GM21390 (cell line): ENCODE results near the gene ZNF695.
"Not testable (repeated sequence)": the region's sequence is repeated elsewhere in the genome, so short reads cannot be mapped to it uniquely, and the experiment has no call there.

Experiments
- ATAC-seq: cut with Tn5 transposase; IDR thresholded peaks from one replicate; pipeline ENCODE4 v1.9.1; 2021; ENCODE audit not compliant: unreplicated experiment

The ZNF695 gene

DNA sequence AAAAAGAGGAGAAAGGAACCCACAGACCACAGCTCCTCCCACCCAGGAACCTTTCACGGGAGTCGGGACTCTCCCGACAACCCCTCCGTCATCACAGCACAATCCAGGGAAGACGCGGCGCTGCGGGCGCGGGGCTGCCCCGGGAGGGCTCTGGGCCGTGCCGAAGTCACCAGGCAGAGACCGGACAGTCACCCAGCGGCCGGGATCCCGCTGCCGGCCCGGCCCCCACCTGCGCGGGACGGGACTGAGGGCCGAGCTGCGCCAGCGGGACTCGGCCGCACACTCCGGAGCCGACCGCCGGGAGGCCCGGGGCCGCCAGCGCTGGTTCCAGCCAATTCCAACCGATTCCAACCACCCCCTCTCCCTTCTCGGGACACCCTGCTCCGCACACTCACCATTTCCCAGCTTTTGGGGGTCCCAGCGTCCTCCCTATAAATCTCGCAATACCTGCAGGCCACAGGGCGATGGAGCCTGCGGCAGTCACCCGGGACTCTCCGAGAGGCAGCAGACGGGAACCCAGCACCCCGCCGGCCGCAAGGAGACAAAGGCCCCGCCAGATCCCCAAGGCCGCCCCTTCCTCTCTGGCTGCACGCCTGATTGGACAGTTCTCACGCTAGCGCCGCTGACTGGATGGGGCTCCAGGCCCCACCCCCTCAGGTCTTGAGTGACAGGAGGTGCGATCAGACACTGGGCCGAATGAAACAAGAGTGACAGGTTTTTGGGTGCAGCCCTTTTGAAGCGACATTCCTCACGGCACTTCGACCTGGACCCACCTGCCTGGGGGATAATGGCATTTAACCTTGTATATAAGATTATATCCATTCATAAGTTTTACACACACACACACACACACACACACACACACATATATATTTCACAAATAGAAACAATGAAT, at the start of gene ZNF695:
Gene ZNF695, minus strand, starts transcription at position 547 of the 895 bp plus-strand sequence. Its CDS starts 149 bp downstream, at position 398.
- peak; percentile 100 for ATAC-seq

- no peak for ATAC-seq
These were observed 48.2 kb upstream of the ZNF695 start for GRCh38 chr1:247056071-247056470.

DNA sequence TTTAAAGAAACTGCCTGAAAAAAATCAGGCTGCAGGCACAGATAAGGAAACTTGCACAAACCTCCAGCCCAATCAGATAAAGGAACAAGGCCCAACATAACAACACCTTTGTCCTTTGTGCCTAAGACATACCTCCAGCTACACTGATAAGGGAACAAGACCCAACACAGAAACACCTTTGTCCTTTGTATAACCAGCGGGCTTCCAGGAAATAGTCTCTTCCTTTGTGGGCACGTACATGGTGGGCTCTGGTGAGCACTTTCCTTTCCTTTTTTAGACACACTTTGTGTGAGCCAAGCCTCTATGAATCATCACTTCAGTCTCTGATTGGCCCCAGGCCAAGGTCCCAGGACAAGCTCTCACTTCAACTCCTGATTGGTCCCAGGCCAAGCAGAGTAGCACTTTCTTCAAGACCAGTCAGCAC, 47.1 kb upstream of the ZNF695 start:
- no peak for ATAC-seq

DNA sequence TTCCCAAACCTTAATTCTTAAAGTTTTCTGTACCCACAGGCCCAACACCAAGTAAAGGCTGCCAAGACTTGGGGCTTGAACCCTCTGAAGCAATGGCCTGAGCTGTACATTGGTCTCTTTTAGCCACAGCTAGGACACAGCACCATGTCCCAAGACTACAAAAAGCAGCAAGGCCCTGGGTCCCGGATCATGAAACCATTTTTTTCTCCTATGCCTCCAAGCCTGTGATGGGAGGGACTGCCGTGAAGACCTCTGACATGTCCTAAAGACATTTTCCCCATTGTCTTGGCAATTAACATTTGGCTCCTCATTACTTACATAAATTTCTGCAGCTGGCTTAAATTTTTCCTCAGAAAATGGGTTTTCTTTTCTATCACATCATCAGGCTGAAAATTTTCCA, 39.8 kb upstream of the ZNF695 start:
- no peak for ATAC-seq

DNA sequence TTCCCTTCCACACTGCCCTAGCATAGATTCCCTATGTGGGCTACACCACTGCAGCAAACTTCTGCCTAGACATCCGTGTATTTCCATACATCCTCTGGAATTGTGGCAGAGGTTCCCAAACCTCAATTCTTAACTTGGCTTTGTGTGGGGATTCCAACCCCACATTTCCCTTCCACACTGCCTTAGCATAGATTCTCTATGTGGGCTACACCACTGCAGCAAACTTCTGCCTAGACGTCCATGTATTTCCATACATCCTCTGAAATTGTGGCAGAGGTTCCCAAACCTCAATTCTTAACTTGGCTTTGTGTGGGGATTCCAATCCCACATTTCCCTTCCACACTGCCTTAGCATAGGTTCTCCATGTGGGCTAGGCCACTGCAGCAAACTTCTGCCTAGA, 39.4 kb upstream of the ZNF695 start:
- ATAC-seq, result no peak

DNA sequence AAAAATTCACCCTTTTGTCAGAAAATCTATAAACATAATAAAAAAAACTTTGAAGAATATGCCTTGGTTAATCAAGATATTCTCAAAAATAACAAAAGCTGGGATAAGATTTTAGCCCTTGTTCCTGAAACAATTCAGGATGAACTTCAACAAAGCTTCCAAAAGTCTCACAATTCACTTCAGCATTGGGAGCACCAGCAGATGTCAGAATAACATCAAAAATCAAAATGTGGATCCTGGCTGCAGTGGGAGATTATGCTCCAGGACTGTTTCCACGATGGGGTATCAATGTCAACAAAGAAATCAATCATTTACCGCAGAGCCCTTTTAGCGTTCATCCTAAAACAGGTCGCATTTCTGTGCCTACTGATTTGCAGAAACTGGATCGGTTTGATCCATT, 35.5 kb upstream of the ZNF695 start:
- no peak for ATAC-seq

DNA sequence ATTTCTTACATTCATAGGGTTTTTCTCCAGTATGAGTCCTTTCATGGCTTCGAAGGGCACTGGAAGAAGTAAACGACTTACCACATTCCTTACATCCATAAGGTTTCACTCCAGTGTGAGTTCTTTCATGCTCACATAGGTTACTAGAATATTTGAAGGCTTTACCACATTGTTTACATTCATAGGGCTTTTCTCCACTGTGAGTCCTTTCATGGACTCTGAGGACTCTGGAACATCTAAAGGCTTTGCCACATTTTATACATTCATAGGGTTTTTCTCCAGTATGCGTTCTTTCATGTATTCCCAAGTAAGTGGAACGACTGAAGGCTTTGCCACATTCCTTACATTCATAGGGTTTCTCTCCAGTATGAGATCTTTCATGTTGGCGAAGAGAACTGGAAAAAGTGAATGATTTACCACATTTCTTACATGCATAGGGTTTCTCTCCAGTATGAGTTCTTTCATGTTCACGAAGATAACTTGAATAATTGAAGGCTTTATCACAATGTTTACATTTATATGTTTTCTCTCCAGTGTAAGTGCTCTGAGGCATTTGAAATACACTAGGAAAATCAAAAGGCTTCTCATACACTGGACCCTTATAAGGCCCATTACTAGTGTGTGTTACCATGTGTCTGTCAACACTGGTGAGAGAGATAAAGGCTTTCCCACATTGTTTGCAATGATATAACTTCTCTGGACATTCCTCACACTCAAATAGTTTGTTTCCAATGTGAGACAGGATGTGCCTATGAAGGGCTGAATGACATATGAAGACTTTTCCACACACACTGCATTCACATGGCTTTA, 29.9 kb upstream of the ZNF695 start:
- ATAC-seq, result no peak

GRCh38 chr1:247032306-247032705, 24.4 kb upstream of the ZNF695 start:
- ATAC-seq, result not testable (repeated sequence)

GRCh38 chr1:247024658-247025057, 16.8 kb upstream of the ZNF695 start:
- ATAC-seq, result not testable (repeated sequence)

- no peak for ATAC-seq
These were observed 5.5 kb upstream of the ZNF695 start for GRCh38 chr1:247013391-247013790.

- ATAC-seq, result no peak
These were observed 546 bp upstream of the ZNF695 start for GRCh38 chr1:247008406-247008799.

DNA sequence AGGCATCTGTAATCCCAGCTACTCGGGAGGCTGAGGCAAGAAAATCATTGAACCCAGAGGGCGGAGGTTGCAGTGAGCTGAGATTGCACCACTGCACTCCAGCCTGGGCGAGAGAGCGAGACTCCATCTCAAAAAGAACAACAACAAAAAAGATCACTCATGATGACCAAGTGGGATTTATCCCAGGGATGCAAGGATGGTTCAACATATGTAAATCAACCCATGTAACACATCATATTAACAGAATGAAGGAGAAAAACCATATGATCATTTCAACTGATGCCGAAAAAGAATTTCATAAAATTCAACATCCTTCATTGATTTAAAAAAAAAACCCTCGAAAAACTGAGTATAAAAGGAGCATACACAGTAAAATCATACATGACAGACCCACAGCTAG, 3.8 kb downstream of the ZNF695 start:
- not testable (repeated sequence) for ATAC-seq

- no peak for ATAC-seq
These were observed 18.0 kb downstream of the ZNF695 start for GRCh38 chr1:246989901-246990300.

- ATAC-seq, result no peak
These were observed 19.5 kb downstream of the ZNF695 start for GRCh38 chr1:246988316-246988715.

GRCh38 chr1:246987083-246987690, 20.7 kb downstream of the ZNF695 start:
- ATAC-seq, result no peak

- ATAC-seq, result no peak
These were observed 29.1 kb downstream of the ZNF695 start for GRCh38 chr1:246978785-246979184.

- ATAC-seq, result no peak
These were observed 29.6 kb downstream of the ZNF695 start for GRCh38 chr1:246978281-246978680.

DNA sequence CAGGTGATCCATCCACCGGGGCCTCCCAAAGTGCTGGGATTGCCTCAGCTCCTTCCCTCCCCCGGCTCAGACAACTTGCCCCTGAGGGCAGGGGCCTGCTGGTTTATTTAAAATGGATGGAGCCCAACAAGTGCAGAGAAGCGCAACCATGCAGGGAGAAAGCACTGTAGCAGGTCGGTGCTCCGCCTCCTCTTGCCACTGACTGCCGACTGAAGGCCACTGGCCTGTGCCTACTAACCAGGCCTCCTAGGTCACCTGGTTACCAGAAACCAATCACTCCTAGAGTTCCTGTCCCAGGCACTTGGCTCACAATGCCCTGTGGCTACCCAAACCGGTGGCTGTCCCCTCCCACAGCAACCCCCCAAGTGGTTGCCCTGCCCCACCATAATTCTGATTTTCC, 35.9 kb downstream of the ZNF695 start:
- no peak for ATAC-seq

- no peak for ATAC-seq
These were observed 36.7 kb downstream of the ZNF695 start for GRCh38 chr1:246971090-246971721.

- ATAC-seq, result no peak
These were observed 38.2 kb downstream of the ZNF695 start for GRCh38 chr1:246969621-246970020.

DNA sequence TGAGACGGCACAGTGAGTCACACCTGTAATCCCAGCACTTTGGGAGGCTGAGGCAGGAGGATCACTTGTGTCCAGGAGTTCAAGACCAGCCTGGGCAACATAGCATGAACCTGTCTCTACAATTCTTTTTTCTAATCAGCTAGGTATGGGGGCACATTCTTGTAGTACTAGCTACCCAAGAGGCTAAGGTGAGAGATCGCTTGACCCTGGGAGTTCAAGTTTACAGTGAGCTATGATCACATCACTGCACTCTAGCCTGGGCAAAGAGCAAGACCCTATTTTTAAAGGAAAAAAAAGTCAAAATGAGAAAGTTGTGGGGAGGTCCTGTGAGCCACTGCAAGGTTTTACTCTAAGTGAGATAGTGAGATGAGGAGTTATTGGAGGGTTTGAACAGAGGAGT, 41.4 kb downstream of the ZNF695 start:
- ATAC-seq, result no peak
